Psoas muscle (tissue), 8 donors: ENCODE results near the gene CHST2. TPM values are rescaled to one million over a fixed set of nuclear protein-coding genes. Genes with fewer than 3 reads are reported as not detected.

Experiments
- ATAC-seq, 4 donors: fragments of 200-7000 bp; cut with Tn5 transposase; one replicate each; pipeline ENCODE4 v1.9.1; 2020; ENCODE audit warnings: moderate library complexity in 3 of 4, mild to moderate bottlenecking in 2 of 4
- DNase-seq, 2 donors: peaks; one replicate each; pipeline ENCODE4 v3.0.0-alpha.2; 2020
- H3K27ac ChIP-seq: fragments of 200-600 bp; one replicate; pipeline ENCODE4 v1.8.0; 2022
- H3K27me3 ChIP-seq, 3 donors: fragments of 200-600 bp in 1 of 3; one replicate each; pipeline versions ENCODE4 v1.6.1 to v1.8.0; 2013 to 2022; ENCODE audit warnings: low read length in 2 of 3, mild to moderate bottlenecking in 2 of 3, moderate library complexity in 1 of 3; ENCODE audit not compliant: insufficient read depth in 3 of 3
- H3K36me3 ChIP-seq, 2 donors: fragments of 200-600 bp in 1 of 2; one replicate each; pipeline versions ENCODE4 v1.6.1 to v1.8.0; 2013 to 2022; ENCODE audit warnings: low read depth in 1 of 2, mild to moderate bottlenecking in 1 of 2, moderate library complexity in 1 of 2; ENCODE audit not compliant: insufficient read depth in 1 of 2
- H3K4me1 ChIP-seq: fragments of 200-600 bp; one replicate; pipeline ENCODE4 v1.8.0; 2022
- H3K4me3 ChIP-seq: fragments of 200-600 bp; one replicate; pipeline ENCODE4 v1.8.0; 2022; ENCODE audit warnings: mild to moderate bottlenecking
- H3K9me3 ChIP-seq: fragments of 200-600 bp; one replicate; pipeline ENCODE4 v1.8.0; 2022
- WGBS, 3 donors: extraction: QIAGEN DNeasy Blood & Tissue Kit; methylation state at CpG; one replicate each; pipeline versions ENCODE4 v1.1.6 to v1.1.7; 2013; 5-methylcytosine and 5-hydroxymethylcytosine counted together
- intact Hi-C, 2 donors: fragments of 100-400 bp; cut with DNase I; formaldehyde crosslinking; loops; one replicate each; pipeline versions ENCODE4 v1.11.0 to v1.14.2; 2022
- polyA plus RNA-seq, 3 donors: library from polyadenylated mRNA; stranded (reverse); fragments of 200-250 nt; gene quantifications; one replicate each; pipeline ENCODE4 v1.2.3, GENCODE V29; 2013
- total RNA-seq, 4 donors: library from RNA; stranded (reverse); fragmentation: NEBNext Ultra II Directional in 2 of 4; extraction: Animal tissue kit (Norgen Biotek cat#: 25700) in 2 of 4; gene quantifications; one replicate each; pipeline versions ENCODE4 v1.2.1 to v1.2.4, GENCODE V29; 2021 to 2023
- TF ChIP-seq, protein P1 (sequence below): fragments of 200-600 bp; IDR thresholded peaks from one replicate; pipeline ENCODE4 v1.8.0; 2022; ENCODE audit warnings: antibody characterized with exemption
- donor health status: healthy with polysubstance abuse.
- donor health status: DM: no; HTN: no; CAD: no; lungs with moderate emphysema.
- donor health status: Bipolar disorder and iron deficiency.
- donor health status: healthy.
- donor health status: DM: yes; HTN: yes; CAD: no.
- donor health status: DM: no; HTN: no; CAD: no.
- donor health status: DM: no; HTN: no; CAD: no.
- donor health status: DM: yes; HTN: yes; CAD: no.

CHST2 gene
- total and polyA plus RNA-seq, 7 donors, result 0.64 to 2.9 (median 1.8) TPM

DNA sequence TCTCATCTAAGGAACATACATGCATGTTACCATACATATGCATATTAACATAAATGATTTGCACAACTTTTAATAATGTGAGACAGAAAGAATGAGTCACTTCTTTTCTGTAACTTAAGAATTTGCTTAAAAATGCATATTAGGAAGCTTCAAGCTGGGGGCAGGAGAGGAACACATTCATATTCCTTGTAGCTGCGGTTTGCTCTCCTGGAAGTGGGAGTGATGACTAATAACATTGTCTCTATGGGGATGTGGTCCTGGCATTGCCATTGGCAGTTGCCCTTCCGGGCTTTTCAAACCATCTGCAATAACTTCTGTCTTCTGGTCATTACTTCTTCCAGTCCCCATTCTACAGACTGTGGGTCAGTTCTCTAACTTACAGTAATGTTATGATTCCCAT, 15.6 kb downstream of the CHST2 start:
- H3K27me3 ChIP-seq, result peaks cover 0 to 3% (median 2%) of the 10 kb centered on the region in 3 donors
- no peaks in the 10 kb centered on the region for H3K4me1 ChIP-seq
- H3K9me3 ChIP-seq, result no peaks in the 10 kb centered on the region
- no peak for ATAC-seq
- no peak for DNase-seq
- 33 to 56% (median 42%) methylated on average over 2 of the region's 2 CpGs for WGBS, 3 donors
- no peak overlapping the region for H3K4me3 ChIP-seq
- H3K27ac ChIP-seq, result no peak overlapping the region
- TF ChIP-seq, protein P1, sequence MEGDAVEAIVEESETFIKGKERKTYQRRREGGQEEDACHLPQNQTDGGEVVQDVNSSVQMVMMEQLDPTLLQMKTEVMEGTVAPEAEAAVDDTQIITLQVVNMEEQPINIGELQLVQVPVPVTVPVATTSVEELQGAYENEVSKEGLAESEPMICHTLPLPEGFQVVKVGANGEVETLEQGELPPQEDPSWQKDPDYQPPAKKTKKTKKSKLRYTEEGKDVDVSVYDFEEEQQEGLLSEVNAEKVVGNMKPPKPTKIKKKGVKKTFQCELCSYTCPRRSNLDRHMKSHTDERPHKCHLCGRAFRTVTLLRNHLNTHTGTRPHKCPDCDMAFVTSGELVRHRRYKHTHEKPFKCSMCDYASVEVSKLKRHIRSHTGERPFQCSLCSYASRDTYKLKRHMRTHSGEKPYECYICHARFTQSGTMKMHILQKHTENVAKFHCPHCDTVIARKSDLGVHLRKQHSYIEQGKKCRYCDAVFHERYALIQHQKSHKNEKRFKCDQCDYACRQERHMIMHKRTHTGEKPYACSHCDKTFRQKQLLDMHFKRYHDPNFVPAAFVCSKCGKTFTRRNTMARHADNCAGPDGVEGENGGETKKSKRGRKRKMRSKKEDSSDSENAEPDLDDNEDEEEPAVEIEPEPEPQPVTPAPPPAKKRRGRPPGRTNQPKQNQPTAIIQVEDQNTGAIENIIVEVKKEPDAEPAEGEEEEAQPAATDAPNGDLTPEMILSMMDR, result no peak
- no peaks in the 10 kb centered on the region for H3K36me3 ChIP-seq
- intact Hi-C loops, result no loop called here

GRCh38 chr3:143137435-143138036, 18.0 kb downstream of the CHST2 start:
- intact Hi-C loops, result no loop called here
- H3K36me3 ChIP-seq, result no peaks in the 10 kb centered on the region
- H3K4me3 ChIP-seq, result no peak overlapping the region
- peaks cover 0 to 3% (median 2%) of the 10 kb centered on the region in 3 donors for H3K27me3 ChIP-seq
- no peak for DNase-seq
- no peak for ATAC-seq
- H3K9me3 ChIP-seq, result no peaks in the 10 kb centered on the region
- H3K27ac ChIP-seq, result no peak overlapping the region
- TF ChIP-seq, protein P1, result no peak
- 44 to 77% (median 67%) methylated on average over 2 of the region's 2 CpGs for WGBS, 3 donors
- no peaks in the 10 kb centered on the region for H3K4me1 ChIP-seq

- intact Hi-C loops, result no loop called here
- Histone ChIP-seq H3K36me3 (no peaks in the 10 kb centered on the region), H3K27me3 (peaks cover 0 to 3% (median 0%) of the 10 kb centered on the region in 3 donors), H3K4me1 (no peaks in the 10 kb centered on the region), H3K27ac (no peak overlapping the region), H3K4me3 (no peak overlapping the region), H3K9me3 (no peaks in the 10 kb centered on the region)
- WGBS, 3 donors, result 79 to 86% (median 84%) methylated on average over 3 of the region's 3 CpGs
- TF ChIP-seq, protein P1, result no peak
- ATAC-seq, result no peak
- DNase-seq, result no peak
Observed at GRCh38 chr3:143138953-143139352, 19.4 kb downstream of the CHST2 start.

DNA sequence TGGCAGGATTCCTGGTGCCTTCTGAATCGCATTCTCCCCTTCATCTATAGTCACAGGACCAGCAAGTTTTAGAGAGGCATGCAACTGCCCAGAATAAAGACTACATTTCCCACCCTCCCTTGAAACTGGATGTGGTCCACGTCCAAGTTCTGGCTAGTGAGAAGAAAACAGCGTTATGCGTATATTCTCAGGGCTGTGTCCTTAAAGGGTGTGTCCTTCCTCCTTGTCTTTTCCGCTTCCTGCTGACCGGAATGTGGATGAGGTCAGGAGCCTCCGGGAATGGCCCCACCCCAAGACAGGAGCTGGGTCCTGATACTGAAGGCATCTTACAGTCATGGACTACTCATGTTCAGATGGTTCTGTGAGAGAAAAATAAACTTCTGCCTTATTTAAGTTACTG, 20.2 kb downstream of the CHST2 start:
- Histone ChIP-seq H3K9me3 (no peaks in the 10 kb centered on the region), H3K36me3 (no peaks in the 10 kb centered on the region), H3K27ac (peak overlapping the region; percentile 16), H3K4me1 (no peaks in the 10 kb centered on the region), H3K4me3 (no peak overlapping the region), H3K27me3 (no peaks in the 10 kb centered on the region)
- ATAC-seq (peak in 3 of 4 donors; percentile 40 to 70 (median 53)), DNase-seq (peak; percentile 24 to 59)
- 48 to 52% (median 52%) methylated on average over 7 of the region's 7 CpGs for WGBS, 3 donors
- intact Hi-C loops, result no loop called here
- TF ChIP-seq, protein P1, result no peak

DNA sequence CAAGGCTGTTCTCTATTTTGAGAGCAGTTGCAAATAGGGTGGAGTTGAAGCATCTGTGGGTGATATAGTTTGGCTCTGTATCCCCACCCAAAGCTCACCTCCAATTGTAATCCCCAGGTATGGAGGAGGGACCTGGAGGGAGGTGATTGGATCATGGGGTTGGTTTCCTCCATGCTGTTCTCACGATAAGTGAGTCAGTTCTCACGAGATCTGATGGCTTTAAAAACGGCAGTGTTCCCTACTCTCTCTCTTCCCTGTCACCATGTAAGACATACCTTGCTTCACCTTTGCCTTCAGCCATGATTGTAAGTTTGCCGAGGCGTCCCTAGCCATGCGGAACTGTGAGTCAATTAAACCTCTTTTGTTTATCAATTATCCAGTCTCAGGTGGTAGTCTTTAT, 21.0 kb downstream of the CHST2 start:
- H3K4me3 ChIP-seq, result no peak overlapping the region
- 86 to 92% (median 88%) methylated on average over 6 of the region's 6 CpGs for WGBS, 3 donors
- H3K36me3 ChIP-seq, result no peaks in the 10 kb centered on the region
- intact Hi-C loops, result no loop called here
- ATAC-seq (no peak), DNase-seq (no peak)
- no peak overlapping the region for H3K27ac ChIP-seq
- TF ChIP-seq, protein P1, result no peak
- H3K9me3 ChIP-seq, result no peaks in the 10 kb centered on the region
- no peaks in the 10 kb centered on the region for H3K4me1 ChIP-seq
- peaks cover 0 to 2% (median 0%) of the 10 kb centered on the region in 3 donors for H3K27me3 ChIP-seq
